ENCODE measurements around the gene EBF3. TPM values are rescaled to one million over a fixed set of nuclear protein-coding genes. Genes with fewer than 3 reads are reported as not detected.

EBF3 gene
- total RNA-seq, 1 experiment from 2014 or later: 0.12 TPM

DNA sequence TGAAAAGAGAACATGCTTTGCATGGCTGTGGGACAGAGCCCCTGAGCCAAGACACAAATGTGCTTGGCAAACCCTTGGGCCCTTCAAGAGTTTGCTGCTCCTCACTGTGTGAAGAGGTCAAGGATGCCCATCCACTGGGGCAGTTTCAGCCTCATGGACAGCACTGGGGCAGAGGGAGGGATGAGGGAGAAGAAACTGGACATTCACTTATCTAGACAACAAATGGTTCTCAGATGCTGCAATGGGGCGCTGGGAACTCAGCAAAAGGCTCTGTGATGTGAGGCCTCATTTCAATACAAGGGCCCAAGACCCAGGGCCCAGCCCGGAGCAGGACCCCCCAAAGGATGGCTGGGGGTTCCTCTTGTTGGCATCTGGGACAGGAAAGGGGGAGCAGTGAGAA, 49.1 kb downstream of the EBF3 start:
- no peaks in the 10 kb centered on the region for H3K9me3 ChIP-seq (ENCODE audit: control insufficient read depth in 1 of 2, insufficient read depth in 1 of 2, low read depth in 1 of 2, low read length in 2 of 2)
- CTCF ChIA-PET: no interaction called here
- no peak overlapping the region for H2AFZ ChIP-seq (ENCODE audit: low read depth, low read length, poor library complexity, severe bottlenecking)
- TF ChIP-seq JUND (IDR thresholded peaks at IDR 0.05) (no peak), POLR2A (IDR thresholded peaks at IDR 0.05; ENCODE audit: borderline replicate concordance, extremely low read depth, insufficient read depth, insufficient read length) (no peak), EGR1 (IDR thresholded peaks at IDR 0.05; ENCODE audit: low read depth) (no peak), ZFX (IDR thresholded peaks at IDR 0.05) (no peak), REST (IDR thresholded peaks at IDR 0.05; ENCODE audit: low read depth) (no peak)
- TF ChIP-seq, protein P1, sequence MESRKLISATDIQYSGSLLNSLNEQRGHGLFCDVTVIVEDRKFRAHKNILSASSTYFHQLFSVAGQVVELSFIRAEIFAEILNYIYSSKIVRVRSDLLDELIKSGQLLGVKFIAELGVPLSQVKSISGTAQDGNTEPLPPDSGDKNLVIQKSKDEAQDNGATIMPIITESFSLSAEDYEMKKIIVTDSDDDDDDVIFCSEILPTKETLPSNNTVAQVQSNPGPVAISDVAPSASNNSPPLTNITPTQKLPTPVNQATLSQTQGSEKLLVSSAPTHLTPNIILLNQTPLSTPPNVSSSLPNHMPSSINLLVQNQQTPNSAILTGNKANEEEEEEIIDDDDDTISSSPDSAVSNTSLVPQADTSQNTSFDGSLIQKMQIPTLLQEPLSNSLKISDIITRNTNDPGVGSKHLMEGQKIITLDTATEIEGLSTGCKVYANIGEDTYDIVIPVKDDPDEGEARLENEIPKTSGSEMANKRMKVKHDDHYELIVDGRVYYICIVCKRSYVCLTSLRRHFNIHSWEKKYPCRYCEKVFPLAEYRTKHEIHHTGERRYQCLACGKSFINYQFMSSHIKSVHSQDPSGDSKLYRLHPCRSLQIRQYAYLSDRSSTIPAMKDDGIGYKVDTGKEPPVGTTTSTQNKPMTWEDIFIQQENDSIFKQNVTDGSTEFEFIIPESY (IDR thresholded peaks at IDR 0.05; ENCODE audit: extremely low read depth, insufficient replicate concordance, low read length): no peak
- ATAC-seq: no peak
- intact Hi-C loops (cut with micrococcal nuclease): no loop called here
- no peak overlapping the region for H3K9ac ChIP-seq (ENCODE audit: low read length)
- H4K20me1 ChIP-seq (ENCODE audit: insufficient read depth): no peaks in the 10 kb centered on the region
- no peak for DNase-seq (ENCODE audit: low read depth, low spot score)
- H3K27ac ChIP-seq (ENCODE audit: low read depth, low read length): no peak overlapping the region
- no peak overlapping the region for H3K4me2 ChIP-seq (ENCODE audit: low read length)
- RAD21 ChIA-PET (ENCODE audit: low non-redundant PET in 1 of 2, low total read pairs in 2 of 2, uncharacterized antibody in 2 of 2, unreplicated experiment in 2 of 2): no interaction called here
- POLR2A ChIA-PET: no interaction called here
- H3K4me1 ChIP-seq (ENCODE audit: control insufficient read depth in 1 of 2, insufficient read depth in 2 of 2, low read length in 2 of 2): no peaks in the 10 kb centered on the region
- no peaks in the 10 kb centered on the region for H3K79me2 ChIP-seq (ENCODE audit: insufficient read depth, low read length)
- BruUV-seq (replicated peaks): no TSS peak
- no peaks in the 10 kb centered on the region for H3K36me3 ChIP-seq (ENCODE audit: control insufficient read depth in 1 of 2, insufficient read depth in 2 of 2, low read length in 2 of 2)
- no peak overlapping the region for H3K4me3 ChIP-seq (replicated peaks in 1 of 2; ENCODE audit: low read depth in 1 of 2, low read length in 2 of 2)
- no peaks in the 10 kb centered on the region for H3K27me3 ChIP-seq (ENCODE audit: insufficient read depth, low read length)
- no peaks in the 10 kb centered on the region for H3K9me2 ChIP-seq (ENCODE audit: insufficient read depth)

Data from HCT116 (cell line).